Gastroesophageal sphincter (tissue), 3 donors: Measurements from ENCODE around the gene NBPF14.
"Not testable (repeated sequence)": the region's sequence is repeated elsewhere in the genome, so short reads cannot be mapped to it uniquely, and the experiment has no call there.

Experiments used
- EP300 ChIP-seq: sonication (generic); formaldehyde crosslinking; IDR thresholded peaks from one replicate; pipeline ENCODE4 v1.6.1; 2017; ENCODE audit warnings: antibody characterized with exemption, mild to moderate bottlenecking
- POLR2A ChIP-seq, 2 donors: fragments of 450-650 bp; IDR thresholded peaks; one replicate each; pipeline ENCODE4 v1.6.1; 2017; ENCODE audit warnings: antibody characterized with exemption in 2 of 2, mild to moderate bottlenecking in 2 of 2, moderate library complexity in 1 of 2
- POLR2AphosphoS5 ChIP-seq: sonication (generic); formaldehyde crosslinking; IDR thresholded peaks from one replicate; pipeline ENCODE4 v1.6.1; 2017; ENCODE audit warnings: antibody characterized with exemption
- TF ChIP-seq, protein P1 (sequence below), 4 experiments: fragments of 200-600 bp in 2 of 4; fragments of 450-650 bp in 2 of 4; sonication (generic) in 1 of 4; IDR thresholded peaks; one replicate each; pipeline ENCODE4 v1.5.1; 2017 to 2019; ENCODE audit warnings: antibody characterized with exemption in 4 of 4, mild to moderate bottlenecking in 2 of 4, moderate library complexity in 2 of 4

DNA sequence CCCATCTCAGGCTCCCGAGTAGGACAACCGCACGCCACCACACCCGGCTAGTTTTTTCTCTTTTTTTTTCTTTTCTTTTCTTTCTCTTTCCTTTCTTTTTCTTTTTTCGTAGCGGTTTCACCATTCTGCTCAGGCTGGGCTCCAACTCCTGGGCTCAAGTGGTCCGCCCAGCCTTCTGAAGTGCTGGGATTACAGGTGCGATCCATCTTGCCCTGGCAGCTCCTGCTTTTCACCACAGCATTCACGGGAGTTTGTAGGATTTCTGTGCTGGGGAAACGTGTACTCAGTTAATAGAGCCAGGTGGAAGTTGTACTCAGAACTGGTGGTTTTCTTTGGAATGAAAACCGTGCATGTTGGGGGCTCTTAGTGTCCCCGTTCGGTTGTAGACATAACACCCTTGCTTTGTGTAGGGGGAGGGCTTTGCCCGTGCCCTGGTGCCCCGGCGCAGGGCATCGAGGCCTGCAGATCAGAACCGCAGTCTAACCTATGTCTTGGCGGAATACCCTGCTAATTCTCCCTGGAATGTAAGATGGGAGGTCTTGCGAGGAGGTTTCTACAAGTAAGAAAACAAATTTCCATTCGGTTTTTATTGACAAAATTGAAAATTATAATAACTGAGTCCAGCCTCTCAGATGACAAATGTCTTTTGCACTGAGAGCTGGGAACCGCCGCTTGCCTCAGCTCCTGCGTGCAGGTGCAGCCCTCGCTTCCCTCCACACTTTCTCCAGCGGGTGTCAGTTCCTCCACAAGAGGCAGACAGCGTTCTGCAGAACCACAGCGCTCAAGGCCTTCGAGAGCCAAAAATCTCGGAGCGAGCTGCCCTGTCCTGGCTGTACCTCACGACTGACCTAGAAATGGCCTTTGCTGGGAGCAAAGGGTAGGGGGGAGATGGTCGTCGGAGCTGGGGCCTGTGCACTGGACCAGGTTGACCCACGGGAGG is 72.3 kb downstream of the NBPF14 start:
- TF ChIP-seq, protein P1, sequence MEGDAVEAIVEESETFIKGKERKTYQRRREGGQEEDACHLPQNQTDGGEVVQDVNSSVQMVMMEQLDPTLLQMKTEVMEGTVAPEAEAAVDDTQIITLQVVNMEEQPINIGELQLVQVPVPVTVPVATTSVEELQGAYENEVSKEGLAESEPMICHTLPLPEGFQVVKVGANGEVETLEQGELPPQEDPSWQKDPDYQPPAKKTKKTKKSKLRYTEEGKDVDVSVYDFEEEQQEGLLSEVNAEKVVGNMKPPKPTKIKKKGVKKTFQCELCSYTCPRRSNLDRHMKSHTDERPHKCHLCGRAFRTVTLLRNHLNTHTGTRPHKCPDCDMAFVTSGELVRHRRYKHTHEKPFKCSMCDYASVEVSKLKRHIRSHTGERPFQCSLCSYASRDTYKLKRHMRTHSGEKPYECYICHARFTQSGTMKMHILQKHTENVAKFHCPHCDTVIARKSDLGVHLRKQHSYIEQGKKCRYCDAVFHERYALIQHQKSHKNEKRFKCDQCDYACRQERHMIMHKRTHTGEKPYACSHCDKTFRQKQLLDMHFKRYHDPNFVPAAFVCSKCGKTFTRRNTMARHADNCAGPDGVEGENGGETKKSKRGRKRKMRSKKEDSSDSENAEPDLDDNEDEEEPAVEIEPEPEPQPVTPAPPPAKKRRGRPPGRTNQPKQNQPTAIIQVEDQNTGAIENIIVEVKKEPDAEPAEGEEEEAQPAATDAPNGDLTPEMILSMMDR (IDR thresholded peaks at IDR 0.05), result not testable (repeated sequence)
- not testable (repeated sequence) for TF ChIP-seq POLR2A (IDR thresholded peaks at IDR 0.05); POLR2AphosphoS5; EP300
